Activated CD4-positive, alpha-beta T cell treated with anti-CD3 and anti-CD28 coated beads for 1 hour (primary cell): ENCODE results near the gene DGKH.
"Not testable (repeated sequence)": the region's sequence is repeated elsewhere in the genome, so short reads cannot be mapped to it uniquely, and the experiment has no call there.

Source experiments
- DNase-seq: peaks from one replicate; pipeline ENCODE4 v3.0.0-alpha.2; 2020

DGKH gene

DNA sequence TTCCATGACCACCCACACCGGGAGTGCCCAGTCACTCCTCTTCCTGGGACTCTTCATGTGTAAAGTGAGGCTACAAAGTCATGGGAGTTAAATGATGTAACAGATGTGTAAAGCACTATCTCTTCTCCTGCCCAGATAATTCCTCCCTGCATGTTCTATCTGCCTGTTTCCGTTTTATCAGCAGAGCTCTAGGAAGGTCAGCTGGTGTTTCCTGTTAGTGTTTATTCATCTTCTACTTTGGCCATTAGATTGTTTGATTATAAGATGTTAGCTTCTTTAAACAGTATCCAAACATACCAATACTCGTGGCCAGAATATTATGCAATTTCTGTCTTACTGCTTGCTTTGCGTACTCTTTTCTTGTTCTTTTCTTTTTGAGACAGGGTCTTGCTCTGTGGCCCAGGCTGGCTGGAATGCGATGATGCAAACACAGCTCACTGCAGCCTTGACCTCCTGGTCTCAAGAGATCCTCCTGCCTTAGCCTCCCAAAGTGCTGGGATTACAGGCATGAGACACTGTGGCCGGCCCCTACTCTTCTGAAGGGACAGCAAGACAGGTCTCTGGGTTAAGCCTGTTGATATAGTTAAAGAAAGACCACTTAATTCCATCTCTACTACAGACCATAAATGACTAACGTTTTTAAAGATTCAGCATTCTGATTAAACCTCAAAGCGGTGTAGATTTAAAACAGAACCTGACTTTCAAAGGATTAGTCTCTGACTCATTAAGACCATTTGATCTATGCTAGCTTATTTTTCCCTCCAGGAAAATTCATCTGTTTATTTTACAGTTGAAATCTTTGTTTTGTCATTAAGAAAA, 126.1 kb downstream of the DGKH start:
- DNase-seq: no peak

DNA sequence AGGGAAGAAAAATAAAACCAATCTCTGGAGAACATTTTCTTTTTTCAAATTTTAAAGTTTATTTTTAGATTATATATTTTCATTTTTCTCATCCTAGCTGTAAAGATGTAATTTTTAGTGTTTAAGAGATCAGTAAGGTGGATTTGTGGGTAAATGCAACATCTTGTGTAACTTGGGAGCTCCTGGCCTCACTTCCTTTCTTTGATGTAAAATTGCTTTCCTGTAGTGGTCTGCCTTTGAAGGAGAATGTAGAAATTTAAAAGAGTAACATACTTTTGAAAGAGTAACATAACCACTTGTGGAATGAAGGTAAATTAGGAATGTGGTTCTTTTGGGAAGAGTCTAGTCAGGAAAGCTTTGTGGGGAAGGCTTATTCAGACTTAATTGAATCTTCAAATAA, 127.8 kb downstream of the DGKH start:
- no peak for DNase-seq

DNA sequence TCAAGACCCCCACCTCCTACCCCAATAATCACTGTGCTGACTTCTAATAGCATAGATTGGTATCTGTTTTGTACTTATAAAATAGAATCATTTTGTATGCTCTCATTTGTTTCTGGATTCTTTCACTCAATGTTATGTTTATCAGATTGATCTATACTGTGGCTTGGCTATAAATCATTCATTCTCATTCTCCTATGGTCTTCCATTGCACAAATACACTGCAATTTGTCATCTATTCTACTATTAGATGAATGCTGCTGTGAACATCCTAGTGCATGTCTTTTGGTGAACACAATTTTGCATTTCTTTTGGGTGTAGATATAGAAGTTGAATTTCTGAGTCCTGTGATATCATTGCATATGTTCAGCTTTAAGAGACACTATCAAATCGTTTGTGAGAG, 128.7 kb downstream of the DGKH start:
- no peak for DNase-seq

GRCh38 chr13:42181381-42181953, 133.0 kb downstream of the DGKH start:
- no peak for DNase-seq

GRCh38 chr13:42189061-42189460, 140.6 kb downstream of the DGKH start:
- DNase-seq: no peak

GRCh38 chr13:42190529-42190928, 142.1 kb downstream of the DGKH start:
- no peak for DNase-seq

- no peak for DNase-seq
Measured at GRCh38 chr13:42211704-42212464, 163.4 kb downstream of the DGKH start.

- no peak for DNase-seq
Measured at GRCh38 chr13:42214446-42214845, 166.0 kb downstream of the DGKH start.

GRCh38 chr13:42215578-42216421, 167.4 kb downstream of the DGKH start:
- no peak for DNase-seq

- DNase-seq: no peak
Measured at GRCh38 chr13:42216422-42216735, 167.9 kb downstream of the DGKH start.

DNA sequence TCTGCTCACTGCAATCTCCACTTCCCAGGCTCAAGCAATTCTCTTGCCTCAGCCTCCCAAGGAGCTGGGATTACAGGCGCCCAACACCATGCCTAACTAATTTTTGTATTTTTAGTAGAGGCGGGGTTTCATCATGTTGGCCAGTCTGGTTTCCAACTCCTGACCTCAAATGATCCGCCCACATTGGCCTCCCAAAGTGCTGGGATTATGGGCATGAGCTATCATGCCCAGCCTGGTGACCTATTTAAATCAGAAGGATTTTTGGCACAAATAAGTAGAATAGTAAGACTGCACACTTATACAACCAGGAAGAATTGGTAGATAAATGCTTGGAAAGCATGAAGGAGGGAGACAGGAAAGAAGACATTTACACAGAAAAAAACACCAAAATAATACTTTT, 170.1 kb downstream of the DGKH start:
- no peak for DNase-seq

GRCh38 chr13:42219051-42219450, 170.6 kb downstream of the DGKH start:
- DNase-seq: no peak

GRCh38 chr13:42219876-42220275, 171.4 kb downstream of the DGKH start:
- no peak for DNase-seq

DNA sequence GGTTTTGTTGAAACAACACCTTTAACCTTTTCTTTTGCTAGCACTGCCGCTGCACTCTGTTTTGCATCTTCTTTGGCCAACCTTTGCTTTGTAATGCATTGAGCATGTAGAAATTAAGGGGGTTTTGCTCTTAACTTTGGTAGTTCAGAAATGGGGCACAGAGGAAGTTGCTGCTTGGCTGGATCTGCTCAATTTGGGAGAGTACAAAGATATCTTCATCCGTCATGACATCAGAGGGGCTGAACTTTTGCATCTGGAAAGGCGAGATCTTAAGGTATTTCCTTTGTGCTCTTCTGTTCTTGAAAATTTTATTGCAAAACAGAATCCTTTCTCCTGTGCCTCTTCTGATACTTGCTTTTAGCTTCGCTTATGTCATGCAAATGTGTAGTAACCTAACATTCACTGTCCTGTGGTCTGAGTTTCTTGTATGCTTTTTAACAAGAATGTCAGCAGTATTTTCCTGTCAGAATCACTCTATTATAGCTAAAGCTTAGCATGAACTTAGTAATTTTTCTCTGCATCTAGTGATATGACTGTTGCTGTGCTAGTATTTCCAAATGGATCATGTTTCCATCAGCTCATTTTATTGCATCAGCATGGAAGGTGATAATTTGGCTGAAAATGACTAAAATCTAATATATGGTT, 172.8 kb downstream of the DGKH start:
- no peak for DNase-seq

DNA sequence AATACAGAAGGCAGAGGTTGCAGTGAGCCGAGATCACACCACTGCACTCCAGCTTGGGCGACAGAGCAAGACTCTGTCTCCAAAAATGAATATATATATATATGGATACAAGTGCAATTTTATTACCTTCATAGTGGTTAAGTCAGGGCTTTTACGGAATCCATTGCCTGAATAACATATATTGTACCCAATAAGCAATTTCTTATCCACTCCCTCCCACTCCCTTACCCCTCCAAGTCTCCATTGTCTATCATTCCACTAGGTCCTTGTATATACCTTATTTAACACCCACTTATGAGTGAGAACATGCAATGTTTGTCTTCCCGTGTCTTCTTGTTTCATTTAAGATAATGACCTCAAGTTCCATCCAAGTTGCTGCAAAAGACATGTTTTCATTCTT, 175.2 kb downstream of the DGKH start:
- DNase-seq: no peak

- DNase-seq: no peak
Measured at GRCh38 chr13:42225051-42225450, 176.6 kb downstream of the DGKH start.

GRCh38 chr13:42226759-42227158, 178.3 kb downstream of the DGKH start:
- not testable (repeated sequence) for DNase-seq

DNA sequence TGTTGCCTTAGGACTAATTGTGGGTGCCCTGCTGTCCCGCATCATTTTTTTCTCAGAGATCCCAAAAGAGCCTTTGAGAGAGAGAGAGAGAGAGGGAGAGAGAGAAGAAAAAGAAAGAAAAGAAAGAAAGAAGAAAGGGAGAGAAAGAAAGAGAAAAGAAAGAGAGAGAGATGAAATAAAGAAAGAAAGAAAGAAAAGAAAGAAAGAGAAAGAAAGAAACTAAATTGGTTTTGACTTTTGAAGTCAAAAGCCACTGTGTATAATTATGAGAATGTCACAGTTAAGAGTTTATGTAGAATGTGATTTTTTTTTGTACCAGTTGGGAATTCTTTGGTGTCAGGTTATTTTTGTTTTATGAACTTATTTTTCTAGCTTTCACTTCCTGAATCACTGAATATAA, 180.1 kb downstream of the DGKH start:
- no peak for DNase-seq

GRCh38 chr13:42229287-42229686, 180.8 kb downstream of the DGKH start:
- DNase-seq: no peak

DNA sequence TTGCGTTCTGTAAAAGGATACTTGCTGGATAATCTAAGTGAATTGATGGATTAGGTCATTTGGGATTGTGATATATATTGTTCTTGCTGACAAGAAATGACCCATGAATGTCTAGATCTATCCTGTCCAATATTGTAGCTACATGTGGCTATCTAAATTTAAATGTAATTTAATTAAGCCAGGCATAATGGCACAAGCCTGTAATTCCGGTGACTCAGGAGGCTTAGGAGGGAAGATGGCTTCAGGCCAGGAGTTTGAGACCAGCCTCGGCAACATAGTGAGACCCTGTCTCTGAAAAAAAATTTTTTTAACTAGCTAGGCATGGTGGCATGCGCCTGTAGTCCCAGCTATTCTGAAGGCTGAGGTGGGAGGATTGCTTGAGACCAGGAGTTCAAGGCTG, 184.2 kb downstream of the DGKH start:
- no peak for DNase-seq

- no peak for DNase-seq
Measured at GRCh38 chr13:42233726-42234125, 185.3 kb downstream of the DGKH start.

DNA sequence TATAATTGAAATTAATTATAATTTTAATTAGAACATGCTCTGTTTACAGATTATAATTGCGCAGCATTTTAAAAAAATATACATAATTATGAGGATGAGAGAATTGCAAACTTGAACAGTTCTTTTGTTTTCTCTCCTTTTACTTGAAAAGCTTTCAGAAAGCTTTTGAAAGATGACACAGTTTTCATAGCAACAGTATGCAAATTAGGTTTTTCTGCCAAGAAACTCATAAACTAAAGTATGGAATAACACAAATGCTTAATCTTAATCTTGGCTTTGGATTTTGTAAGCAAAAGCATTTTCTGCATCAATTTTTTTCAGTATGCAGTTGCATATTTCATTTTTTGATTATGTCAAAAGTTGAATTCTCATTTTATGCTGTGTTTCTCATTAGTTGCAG, 190.7 kb downstream of the DGKH start:
- DNase-seq: no peak

- DNase-seq: no peak
Measured at GRCh38 chr13:42239644-42240043, 191.2 kb downstream of the DGKH start.
